ENCODE results near the gene WWOX. TPM values are rescaled to one million over a fixed set of nuclear protein-coding genes. Genes with fewer than 3 reads are reported as not detected.

Gene WWOX
- total RNA-seq, 1 experiment from 2014 or later: 15.6 TPM

DNA sequence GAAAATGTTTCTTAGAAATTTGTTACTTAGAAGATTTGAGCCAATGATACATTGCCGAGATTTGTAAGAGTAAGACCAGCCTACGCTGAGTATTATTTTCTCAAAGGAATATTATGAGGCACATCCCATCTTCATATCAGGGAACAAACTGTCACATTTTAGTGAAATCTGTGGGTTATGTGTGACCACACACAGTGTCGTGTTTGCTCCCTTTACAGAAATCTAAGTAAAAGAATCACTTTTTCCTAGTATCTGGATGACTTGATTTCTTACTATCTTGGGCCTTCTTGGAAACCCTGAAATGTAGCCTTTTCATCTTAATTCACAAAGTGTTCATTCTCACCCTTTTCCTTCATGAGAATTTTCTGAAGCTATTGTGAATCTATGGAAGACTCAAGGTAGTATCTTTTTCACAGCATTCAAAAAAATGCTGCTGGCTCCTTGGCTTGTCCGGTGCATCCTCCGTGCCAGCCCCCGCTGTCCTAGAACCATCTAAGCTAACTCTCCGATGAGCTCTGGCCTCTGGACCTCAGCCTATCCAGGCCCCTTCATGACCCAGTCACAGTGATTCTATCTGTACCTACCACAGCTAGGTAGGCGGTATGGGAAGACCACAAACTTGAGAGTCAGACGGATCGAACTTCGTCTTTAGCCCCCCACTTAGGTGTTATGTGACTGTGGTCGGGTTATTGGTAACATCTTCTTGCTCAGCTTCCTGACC is 976.8 kb downstream of the WWOX start:
- no peaks in the 10 kb centered on the region for H3K23me2 ChIP-seq (ENCODE audit: insufficient read length, low read depth, low read length, poor library complexity, severe bottlenecking)
- H3K14ac ChIP-seq (ENCODE audit: insufficient read depth, low read length): no peak overlapping the region
- no peak overlapping the region for H2AFZ ChIP-seq (ENCODE audit: low read length)
- H3K4me1 Mint-ChIP-seq: peaks cover 25 to 27% of the 10 kb centered on the region in 2 experiments
- no peak overlapping the region for H3K23ac ChIP-seq (ENCODE audit: insufficient read length, low read depth, low read length)
- no peak overlapping the region for H3K56ac ChIP-seq (ENCODE audit: insufficient read length, low read depth, low read length)
- H2BK5ac ChIP-seq (ENCODE audit: insufficient read length, low read length): no peak overlapping the region
- H3K27ac Mint-ChIP-seq: peak overlapping the region in 2 of 3 experiments; percentile 63 to 78; a peak in 2 of 7 replicates
- H3K79me1 ChIP-seq (ENCODE audit: insufficient read depth, low read depth, low read length, poor library complexity, severe bottlenecking): no peaks in the 10 kb centered on the region
- WGBS (ENCODE audit: extremely low coverage, insufficient read length, low lambda C conversion rate): no CpG with 5 or more reads among the region's 12 CpGs
- H4K20me1 ChIP-seq (ENCODE audit: control insufficient read depth, insufficient read depth, insufficient read length): no peaks in the 10 kb centered on the region
- H3K4me3 Mint-ChIP-seq: no peak overlapping the region
- DNase-seq: no peak
- H3K18ac ChIP-seq (ENCODE audit: insufficient read length, low read depth, low read length): no peak overlapping the region
- H3K27me3 ChIP-seq (ENCODE audit: insufficient read depth, low read length): no peaks in the 10 kb centered on the region
- no peak overlapping the region for H2BK120ac ChIP-seq (ENCODE audit: low read depth, low read length, poor library complexity, severe bottlenecking)
- TF ChIP-seq, protein P1, sequence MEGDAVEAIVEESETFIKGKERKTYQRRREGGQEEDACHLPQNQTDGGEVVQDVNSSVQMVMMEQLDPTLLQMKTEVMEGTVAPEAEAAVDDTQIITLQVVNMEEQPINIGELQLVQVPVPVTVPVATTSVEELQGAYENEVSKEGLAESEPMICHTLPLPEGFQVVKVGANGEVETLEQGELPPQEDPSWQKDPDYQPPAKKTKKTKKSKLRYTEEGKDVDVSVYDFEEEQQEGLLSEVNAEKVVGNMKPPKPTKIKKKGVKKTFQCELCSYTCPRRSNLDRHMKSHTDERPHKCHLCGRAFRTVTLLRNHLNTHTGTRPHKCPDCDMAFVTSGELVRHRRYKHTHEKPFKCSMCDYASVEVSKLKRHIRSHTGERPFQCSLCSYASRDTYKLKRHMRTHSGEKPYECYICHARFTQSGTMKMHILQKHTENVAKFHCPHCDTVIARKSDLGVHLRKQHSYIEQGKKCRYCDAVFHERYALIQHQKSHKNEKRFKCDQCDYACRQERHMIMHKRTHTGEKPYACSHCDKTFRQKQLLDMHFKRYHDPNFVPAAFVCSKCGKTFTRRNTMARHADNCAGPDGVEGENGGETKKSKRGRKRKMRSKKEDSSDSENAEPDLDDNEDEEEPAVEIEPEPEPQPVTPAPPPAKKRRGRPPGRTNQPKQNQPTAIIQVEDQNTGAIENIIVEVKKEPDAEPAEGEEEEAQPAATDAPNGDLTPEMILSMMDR (conservative IDR thresholded peaks at IDR 0.05): no peak
- no peaks in the 10 kb centered on the region for H3K9me3 Mint-ChIP-seq
- H3T11ph ChIP-seq (ENCODE audit: low read length): no peak overlapping the region
- no peak overlapping the region for H3K4ac ChIP-seq (ENCODE audit: low read depth, low read length)
- no peaks in the 10 kb centered on the region; the same call in 1 of the 2 replicates for H3K4me1 ChIP-seq (ENCODE audit: insufficient read depth, low read length)
- H3K9ac ChIP-seq (ENCODE audit: extremely low read depth, insufficient read length, low read length): no peak overlapping the region
- no peak overlapping the region for H3K27ac ChIP-seq (ENCODE audit: insufficient read length, low read depth, low read length)
- H3K4me2 ChIP-seq (ENCODE audit: insufficient read depth, insufficient read length, low read length): no peak overlapping the region
- no peaks in the 10 kb centered on the region for H3K27me3 Mint-ChIP-seq (ENCODE audit: low read depth)
- no peak overlapping the region for H2BK12ac ChIP-seq (ENCODE audit: insufficient read length, low read depth, low read length)
- no peak overlapping the region for H2BK20ac ChIP-seq (ENCODE audit: low read depth, low read length, poor library complexity, severe bottlenecking)
- H2AK5ac ChIP-seq (ENCODE audit: insufficient read length, low read length): no peak overlapping the region
- H4K91ac ChIP-seq (ENCODE audit: insufficient read length, low read depth, low read length): peak overlapping the region; percentile 8
- H3K36me3 Mint-ChIP-seq (ENCODE audit: insufficient read depth in 1 of 3, low read depth in 3 of 3): no peaks in the 10 kb centered on the region; a peak in 1 of 7 replicates
- H3K9me3 ChIP-seq (ENCODE audit: control insufficient read depth, low read depth, low read length): no peaks in the 10 kb centered on the region
- H4K8ac ChIP-seq (replicated peaks; ENCODE audit: insufficient read length, low read depth, low read length): no peak overlapping the region
- no peak overlapping the region for H2BK15ac ChIP-seq (ENCODE audit: low read depth, low read length)
- H3K79me2 ChIP-seq (ENCODE audit: insufficient read depth, low read length): no peaks in the 10 kb centered on the region
- H4K5ac ChIP-seq (ENCODE audit: insufficient read length, low read depth, low read length): no peak overlapping the region
